Prostate gland (tissue), 2 donors: ENCODE results near the gene RND3. TPM values are rescaled to one million over a fixed set of nuclear protein-coding genes. Genes with fewer than 3 reads are reported as not detected.

Source experiments
- DNase-seq: peaks from one replicate; pipeline ENCODE4 v3.0.0-alpha.2; 2019; ENCODE audit warnings: low spot score
- H3K27ac ChIP-seq, 2 donors: fragments of 200-600 bp; sonication (generic); 2 replicates each; pipeline ENCODE4 v1.5.1; 2017 to 2019
- H3K27me3 ChIP-seq: fragments of 200-600 bp; sonication (generic); replicated peaks from 2 replicates; pipeline ENCODE4 v1.5.1; 2019; ENCODE audit not compliant: insufficient read depth
- H3K36me3 ChIP-seq, 2 donors: fragments of 200-600 bp; sonication (generic); 1 replicate in 1 of 2; 2 replicates in 1 of 2; pipeline versions ENCODE4 v1.5.1 to v1.8.1; 2017 to 2019
- H3K4me1 ChIP-seq: fragments of 200-600 bp; sonication (generic); replicated peaks from 2 replicates; pipeline ENCODE4 v1.5.1; 2019
- H3K4me3 ChIP-seq, 2 donors: fragments of 200-600 bp; sonication (generic); 2 replicates each; pipeline ENCODE4 v1.5.1; 2017 to 2019
- H3K9me3 ChIP-seq: fragments of 200-600 bp; sonication (generic); 2 replicates; pipeline ENCODE4 v1.5.1; 2017
- POLR2A ChIP-seq: fragments of 450-650 bp; IDR thresholded peaks from one replicate; pipeline ENCODE4 v1.6.1; 2016; ENCODE audit warnings: antibody characterized with exemption, mild to moderate bottlenecking
- POLR2AphosphoS5 ChIP-seq: sonication (generic); formaldehyde crosslinking; IDR thresholded peaks from one replicate; pipeline ENCODE4 v1.6.1; 2017; ENCODE audit warnings: antibody characterized with exemption
- WGBS: methylation state at CpG from one replicate; pipeline ENCODE4 v1.1.5; 2018; 5-methylcytosine and 5-hydroxymethylcytosine counted together
- intact Hi-C: fragments of 100-400 bp; cut with DNase I; formaldehyde crosslinking; loops from one replicate; pipeline ENCODE4 v1.14.2; 2022
- total RNA-seq, 2 donors: library from RNA; depleted of rRNA; stranded (reverse); fragments of >200 nt; gene quantifications; one replicate each; pipeline ENCODE4 v1.1.0, GENCODE V29; 2016
- TF ChIP-seq, protein P1 (sequence below), 4 experiments: fragments of 200-600 bp in 2 of 4; fragments of 450-650 bp in 2 of 4; sonication (generic) in 2 of 4; IDR thresholded peaks; 1 replicate in 3 of 4; 2 replicates in 1 of 4; pipeline ENCODE4 v1.5.1; 2016 to 2019; ENCODE audit warnings: antibody characterized with exemption in 4 of 4, mild to moderate bottlenecking in 2 of 4, moderate library complexity in 2 of 4

RND3 gene
- total RNA-seq, 2 donors from 2014 or later, result 26.2 to 54.7 TPM

DNA sequence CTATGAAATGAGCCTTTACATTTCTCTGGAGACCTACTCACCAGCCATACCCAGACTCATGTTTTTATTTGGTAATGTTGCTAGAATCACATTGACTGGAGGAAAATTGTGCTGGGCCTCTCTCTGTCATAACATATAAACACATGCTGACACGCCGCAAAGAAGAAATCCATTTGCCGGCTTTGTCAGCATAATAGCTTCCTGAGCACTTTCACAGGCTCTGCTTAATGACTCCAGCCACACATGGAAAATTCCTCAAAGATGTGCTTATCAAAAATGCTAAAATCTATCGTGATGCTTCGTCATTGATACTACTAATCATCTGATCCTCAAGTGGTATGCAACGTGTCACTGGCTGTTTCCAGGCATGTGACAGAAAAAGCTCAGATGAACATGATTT is 63.1 kb downstream of the RND3 start:
- 74% methylated on average over 6 of the region's 6 CpGs for WGBS
- Histone ChIP-seq H3K4me1 (no peaks in the 10 kb centered on the region), H3K27me3 (no peaks in the 10 kb centered on the region), H3K36me3 (no peaks in the 10 kb centered on the region), H3K27ac (no peak overlapping the region), H3K9me3 (no peaks in the 10 kb centered on the region), H3K4me3 (no peak overlapping the region)
- DNase-seq, result no peak
- TF ChIP-seq, protein P1, sequence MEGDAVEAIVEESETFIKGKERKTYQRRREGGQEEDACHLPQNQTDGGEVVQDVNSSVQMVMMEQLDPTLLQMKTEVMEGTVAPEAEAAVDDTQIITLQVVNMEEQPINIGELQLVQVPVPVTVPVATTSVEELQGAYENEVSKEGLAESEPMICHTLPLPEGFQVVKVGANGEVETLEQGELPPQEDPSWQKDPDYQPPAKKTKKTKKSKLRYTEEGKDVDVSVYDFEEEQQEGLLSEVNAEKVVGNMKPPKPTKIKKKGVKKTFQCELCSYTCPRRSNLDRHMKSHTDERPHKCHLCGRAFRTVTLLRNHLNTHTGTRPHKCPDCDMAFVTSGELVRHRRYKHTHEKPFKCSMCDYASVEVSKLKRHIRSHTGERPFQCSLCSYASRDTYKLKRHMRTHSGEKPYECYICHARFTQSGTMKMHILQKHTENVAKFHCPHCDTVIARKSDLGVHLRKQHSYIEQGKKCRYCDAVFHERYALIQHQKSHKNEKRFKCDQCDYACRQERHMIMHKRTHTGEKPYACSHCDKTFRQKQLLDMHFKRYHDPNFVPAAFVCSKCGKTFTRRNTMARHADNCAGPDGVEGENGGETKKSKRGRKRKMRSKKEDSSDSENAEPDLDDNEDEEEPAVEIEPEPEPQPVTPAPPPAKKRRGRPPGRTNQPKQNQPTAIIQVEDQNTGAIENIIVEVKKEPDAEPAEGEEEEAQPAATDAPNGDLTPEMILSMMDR (IDR thresholded peaks at IDR 0.05), result no peak
- TF ChIP-seq POLR2A (no peak), POLR2AphosphoS5 (no peak)
- intact Hi-C loops, result no loop called here

GRCh38 chr2:150421126-150421651 is 66.3 kb downstream of the RND3 start:
- no peaks in the 10 kb centered on the region for H3K36me3 ChIP-seq
- H3K4me1 ChIP-seq, result no peaks in the 10 kb centered on the region
- no peak overlapping the region for H3K4me3 ChIP-seq
- DNase-seq, result no peak
- TF ChIP-seq POLR2A (no peak), POLR2AphosphoS5 (no peak)
- TF ChIP-seq, protein P1 (IDR thresholded peaks at IDR 0.05), result no peak
- no peaks in the 10 kb centered on the region for H3K9me3 ChIP-seq
- no peaks in the 10 kb centered on the region for H3K27me3 ChIP-seq
- intact Hi-C loops, result no loop called here
- no peak overlapping the region for H3K27ac ChIP-seq

DNA sequence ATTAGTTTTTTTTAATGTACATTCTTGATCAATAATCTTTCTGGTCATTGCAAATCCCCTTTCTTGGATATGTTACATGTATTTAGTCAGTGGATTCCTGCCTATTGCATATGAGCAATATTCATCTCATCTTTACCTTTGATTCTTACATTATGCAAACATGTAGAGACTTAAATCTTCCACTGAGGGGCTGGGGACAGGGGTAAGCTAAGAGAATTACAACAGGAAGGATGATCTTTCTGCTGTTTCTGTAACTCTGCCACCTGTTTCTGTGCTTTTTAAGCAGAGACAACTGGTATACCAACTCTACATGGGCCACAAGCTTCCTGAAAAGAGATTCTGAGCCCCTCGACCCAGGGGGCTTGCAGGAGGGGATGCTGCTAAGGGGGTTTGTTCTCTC is 68.6 kb downstream of the RND3 start:
- H3K4me3 ChIP-seq, result no peak overlapping the region
- H3K9me3 ChIP-seq, result no peaks in the 10 kb centered on the region
- intact Hi-C loops, result no loop called here
- TF ChIP-seq POLR2A, result no peak
- TF ChIP-seq POLR2AphosphoS5, result no peak
- TF ChIP-seq, protein P1 (IDR thresholded peaks at IDR 0.05), result no peak
- no peaks in the 10 kb centered on the region for H3K27me3 ChIP-seq
- DNase-seq, result no peak
- 68% methylated on average over 1 of the region's 1 CpG for WGBS
- H3K4me1 ChIP-seq, result no peaks in the 10 kb centered on the region
- H3K36me3 ChIP-seq, result no peaks in the 10 kb centered on the region
- H3K27ac ChIP-seq, result no peak overlapping the region
